ENCODE measurements around the gene CCDC158.
"Not testable (repeated sequence)": the region's sequence is repeated elsewhere in the genome, so short reads cannot be mapped to it uniquely, and the experiment has no call there.

CCDC158 gene

DNA sequence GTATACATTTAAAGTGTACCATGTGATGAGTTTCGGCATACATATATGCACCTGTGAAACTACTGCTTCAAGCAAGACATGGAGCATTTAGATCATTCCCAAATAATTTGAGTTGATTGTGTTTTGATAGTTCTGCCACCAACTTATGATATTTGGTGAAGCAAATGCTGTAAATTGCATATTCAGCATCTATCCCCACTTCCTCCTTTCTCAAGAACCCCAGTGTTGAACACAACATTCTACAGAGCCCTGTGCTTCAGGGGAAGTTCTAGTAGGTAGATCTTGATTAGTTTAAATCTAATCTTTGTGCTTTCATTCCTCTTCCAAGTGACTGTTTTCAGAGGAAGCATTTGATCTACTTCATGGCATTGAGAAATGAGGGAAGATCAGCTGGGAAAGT, 8.7 kb upstream of the CCDC158 start:
- peak; percentile 23 to 29 for DNase-seq

DNA sequence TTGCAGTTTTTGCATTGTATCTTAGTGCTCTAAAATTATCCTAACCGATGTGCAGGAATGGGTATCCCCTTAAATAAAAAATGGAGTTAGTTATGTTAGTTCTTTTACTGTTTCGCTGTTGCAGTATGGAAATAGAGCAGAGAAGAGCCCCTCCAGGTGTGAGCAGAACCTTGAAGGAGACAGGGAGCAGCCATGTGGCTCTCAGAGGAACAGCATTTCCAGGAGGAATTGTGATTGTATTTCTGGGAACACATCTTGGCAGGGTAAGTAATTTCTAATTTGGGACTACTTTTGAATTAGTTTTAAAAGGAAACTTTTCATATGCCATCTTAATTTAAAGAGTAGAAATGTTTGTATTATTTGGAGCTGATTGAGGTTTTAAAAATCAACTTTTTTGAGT, 5.3 kb upstream of the CCDC158 start:
- DNase-seq: no peak

DNA sequence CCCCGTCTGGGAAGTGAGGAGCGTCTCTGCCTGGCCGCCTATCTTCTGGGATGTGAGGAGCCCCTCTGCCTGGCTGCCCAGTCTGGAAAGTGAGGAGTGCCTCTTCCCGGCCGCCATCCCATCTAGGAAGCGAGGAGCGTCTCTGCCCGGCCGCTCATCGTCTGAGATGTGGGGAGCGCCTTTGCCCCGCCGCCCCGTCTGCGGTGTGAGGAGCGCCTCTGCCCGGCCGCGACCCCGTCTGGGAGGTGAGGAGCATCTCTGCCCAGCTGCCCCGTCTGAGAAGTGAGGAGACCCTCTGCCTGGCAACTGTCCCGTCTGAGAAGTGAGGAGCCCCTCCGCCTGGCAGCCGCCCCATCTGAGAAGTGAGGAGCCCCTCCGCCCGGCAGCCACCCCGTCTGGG, 2.2 kb upstream of the CCDC158 start:
- DNase-seq: not testable (repeated sequence)

DNA sequence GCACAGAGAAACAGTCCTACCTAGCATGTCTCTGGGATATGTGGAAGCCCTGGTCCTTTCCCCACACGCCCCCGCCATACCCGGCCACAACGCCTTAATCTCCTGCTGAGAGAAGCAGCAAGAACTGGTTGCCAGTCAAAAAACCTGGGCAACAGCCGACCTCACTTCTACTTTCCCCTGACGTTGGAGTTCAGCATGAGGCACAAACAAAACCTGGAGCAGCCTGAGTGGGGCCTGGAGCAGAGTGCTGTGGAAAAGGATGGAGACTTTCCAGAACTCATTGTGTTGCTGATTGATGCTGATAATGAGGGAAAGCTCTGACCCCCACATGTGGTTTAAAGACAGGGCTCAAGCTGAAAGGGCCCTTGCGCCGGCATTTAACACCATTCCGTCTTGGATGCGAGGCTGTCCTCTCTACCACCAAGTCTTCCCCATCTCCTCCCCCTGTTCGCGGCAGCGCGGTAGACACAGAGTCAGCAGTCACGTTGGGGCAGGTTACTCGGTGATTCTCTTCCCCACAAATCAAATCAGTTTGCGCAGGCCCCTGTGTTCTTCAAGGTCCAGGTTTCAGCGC, 666 bp downstream of the CCDC158 start:
- no peak for DNase-seq

DNA sequence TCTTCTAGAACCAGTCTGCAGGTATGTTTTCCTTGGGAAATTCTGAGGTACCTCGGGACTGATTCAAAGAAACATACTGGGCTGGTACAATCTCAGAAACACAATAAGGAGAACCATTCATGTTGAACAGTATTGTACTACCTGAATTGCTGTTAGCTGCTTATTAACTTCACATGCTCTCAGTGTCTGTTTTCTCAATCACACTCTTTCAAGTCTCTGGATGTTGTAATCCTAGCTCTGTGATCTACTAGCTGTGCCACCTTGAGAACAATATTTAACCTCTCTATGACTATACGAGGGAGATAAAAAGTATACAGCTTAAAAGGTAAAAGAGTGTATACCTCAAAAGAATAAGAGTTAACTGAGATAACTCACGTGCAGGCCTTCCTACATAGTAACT, 10.3 kb downstream of the CCDC158 start:
- no peak for DNase-seq

DNA sequence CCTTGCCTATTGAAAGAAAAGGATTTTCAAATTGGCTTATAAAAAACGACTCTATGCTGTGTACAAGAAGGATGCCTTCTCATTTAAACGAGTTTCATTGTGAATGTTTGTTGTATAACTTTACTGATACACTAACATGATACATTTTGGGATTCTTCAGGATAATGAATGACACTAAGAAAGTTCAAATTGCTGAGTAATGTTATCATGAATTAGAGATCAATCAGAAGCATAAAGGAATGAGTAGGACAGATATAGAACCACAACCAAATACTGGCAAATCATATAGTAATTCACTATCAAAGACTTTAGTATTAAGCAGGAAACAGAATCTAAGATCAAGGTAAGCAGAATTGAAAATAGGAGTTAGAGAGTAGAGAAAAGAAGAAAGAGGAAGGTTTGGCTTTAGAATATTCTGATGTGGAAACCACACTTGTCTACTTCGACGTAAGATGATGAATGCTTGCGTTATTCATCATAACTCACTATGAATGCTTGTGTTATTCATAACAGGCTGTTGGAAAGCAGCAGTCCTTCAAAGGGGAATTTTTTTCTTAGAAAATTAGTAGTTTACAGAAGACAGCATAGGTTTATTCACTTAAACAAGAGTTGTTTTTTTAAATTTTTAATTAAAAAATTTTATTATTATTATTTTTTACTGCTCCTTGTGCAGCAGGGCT, 13.4 kb downstream of the CCDC158 start:
- no peak for DNase-seq

DNA sequence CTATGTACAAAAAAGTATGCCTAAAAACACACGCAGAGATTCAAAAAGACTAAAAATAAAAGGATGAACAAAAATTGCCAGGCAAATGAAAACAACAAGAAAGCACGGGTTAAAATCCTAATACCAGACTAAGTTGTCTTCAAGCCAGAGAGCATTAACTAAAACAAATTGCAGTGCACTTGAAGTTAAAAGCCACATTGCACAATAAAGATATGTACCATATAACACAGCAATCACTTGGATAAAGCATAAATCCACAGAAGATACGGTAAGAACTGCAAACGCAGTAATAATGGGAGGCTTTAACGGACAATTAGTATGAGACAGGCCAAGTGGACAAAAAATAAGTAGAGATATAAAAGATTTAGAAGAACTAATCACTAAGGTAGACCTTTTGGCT, 14.9 kb downstream of the CCDC158 start:
- no peak for DNase-seq

DNA sequence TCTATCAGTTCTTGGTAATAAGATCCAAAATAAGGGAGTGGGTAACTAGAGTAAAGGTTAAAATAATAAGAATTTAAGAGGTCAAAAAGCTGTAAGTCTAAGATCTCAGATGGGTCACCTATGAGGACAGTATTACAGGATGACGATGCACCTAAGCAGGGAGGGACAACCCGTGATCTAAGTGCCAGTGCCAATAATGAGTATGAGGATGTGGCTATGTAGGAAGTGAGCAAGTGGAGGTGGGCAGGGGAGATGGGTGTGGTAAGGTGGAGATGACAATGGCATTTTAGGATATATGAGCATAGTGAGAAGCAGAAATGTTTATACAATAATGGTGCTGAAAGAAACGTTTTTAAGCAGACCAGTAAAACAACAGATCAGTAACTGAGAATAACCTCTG, 19.3 kb downstream of the CCDC158 start:
- no peak for DNase-seq

DNA sequence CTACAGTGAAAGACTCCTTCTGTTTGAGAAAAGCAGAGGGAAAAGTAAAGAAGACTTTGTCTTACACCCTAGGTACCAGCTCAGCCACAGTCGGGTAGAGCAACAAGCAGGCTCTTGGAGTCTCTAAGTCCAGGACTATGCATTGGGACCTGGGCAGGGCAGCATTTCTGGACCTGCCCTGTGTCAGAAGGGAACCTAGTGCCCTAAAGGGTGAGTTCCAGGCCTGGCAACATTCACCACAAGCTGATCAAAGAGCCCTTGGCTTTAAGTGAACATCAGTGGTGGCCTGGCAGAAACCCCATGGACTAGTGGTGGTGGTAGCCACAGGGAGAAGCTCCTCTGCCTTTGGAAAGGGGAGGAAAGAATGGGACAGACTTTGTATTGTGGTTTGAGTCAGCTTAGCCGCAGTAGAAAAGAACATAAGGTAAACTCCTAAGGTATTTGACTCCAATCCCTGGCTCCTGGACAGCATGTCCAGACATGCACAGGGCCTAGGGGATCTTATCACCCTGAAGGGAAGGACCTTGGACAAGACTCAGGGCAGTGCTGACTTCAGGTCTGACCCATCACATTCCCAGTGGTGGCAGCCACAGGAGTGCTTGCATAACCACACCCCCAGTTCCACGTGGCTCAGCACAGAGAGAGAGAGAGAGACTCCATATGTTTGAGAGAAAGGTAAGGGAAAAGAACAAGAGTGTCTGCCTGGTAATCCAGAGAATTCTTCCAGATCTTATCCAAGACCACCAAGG, 32.6 kb downstream of the CCDC158 start:
- no peak for DNase-seq

DNA sequence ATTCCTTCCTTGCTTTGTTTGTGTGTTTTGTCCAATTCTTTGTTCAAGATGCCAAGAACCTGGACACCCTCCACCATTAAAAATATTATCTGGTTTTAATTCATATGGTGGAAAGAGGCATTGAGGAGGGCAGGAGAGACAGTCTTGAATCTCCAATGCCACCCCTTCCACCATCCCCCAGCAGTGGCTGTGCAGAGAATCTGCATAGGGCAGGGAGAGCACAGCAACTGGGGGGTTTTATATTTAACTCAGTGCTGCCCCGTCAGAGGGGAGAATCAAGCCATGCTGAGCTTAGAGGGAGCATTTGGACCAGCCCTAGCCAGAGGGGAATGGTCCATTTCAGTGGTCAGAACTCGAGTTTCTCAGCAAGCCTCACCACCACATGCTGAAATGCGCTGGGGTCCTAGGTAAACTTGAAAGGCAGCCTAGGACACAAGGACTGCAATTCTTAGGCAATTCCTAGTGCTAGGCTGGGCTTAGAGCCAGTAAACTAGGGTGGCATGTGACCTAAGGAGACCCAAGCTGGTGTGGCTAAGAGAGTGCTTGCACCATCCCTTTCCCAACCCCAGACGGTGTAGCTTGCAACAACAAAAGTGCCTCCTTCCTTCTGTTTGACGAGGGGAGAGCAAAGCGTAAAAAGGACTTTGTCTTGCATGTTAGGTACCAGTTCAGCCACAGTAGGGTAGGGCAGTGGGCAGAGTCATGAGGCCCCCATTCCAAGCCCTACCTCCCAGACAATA, 34.2 kb downstream of the CCDC158 start:
- peak; percentile 28 to 43 for DNase-seq

DNA sequence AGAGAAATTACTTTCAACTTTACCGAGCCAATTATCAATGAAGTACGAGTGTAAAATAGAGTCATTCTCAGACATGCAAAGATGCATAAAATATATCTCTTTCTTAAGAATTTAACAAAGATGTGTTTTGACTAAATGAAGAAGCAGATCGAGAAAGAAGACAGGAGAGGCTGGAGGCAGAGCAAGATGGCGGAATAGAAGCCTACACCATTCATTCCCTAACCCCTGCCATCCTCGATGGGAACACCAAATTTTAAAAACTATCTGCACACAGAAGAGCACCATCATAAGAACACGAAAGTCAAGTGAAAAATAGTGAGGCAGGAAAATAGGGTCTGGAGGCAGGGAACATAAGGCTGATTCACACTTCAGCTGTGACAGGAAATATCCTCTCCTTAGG, 35.0 kb downstream of the CCDC158 start:
- DNase-seq: no peak

DNA sequence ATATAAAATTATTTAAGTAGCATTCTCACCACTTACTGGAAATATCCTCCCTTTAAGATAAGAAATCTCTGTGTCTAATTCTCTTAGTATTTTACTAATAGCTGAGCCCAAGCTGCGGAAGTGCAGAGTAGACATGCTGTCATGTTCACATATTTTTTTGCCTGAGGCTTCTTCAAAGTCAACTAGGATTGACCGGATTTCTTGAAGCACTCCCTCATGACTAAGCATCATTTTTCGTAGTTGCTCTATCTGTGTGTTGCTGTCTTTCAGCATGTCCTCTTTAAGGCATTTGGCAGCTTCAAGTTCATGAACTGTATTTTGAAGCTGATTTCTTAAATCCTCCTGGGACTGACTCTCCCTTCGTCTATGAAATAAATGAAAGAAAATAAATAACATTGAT, 36.9 kb downstream of the CCDC158 start:
- DNase-seq: no peak

DNA sequence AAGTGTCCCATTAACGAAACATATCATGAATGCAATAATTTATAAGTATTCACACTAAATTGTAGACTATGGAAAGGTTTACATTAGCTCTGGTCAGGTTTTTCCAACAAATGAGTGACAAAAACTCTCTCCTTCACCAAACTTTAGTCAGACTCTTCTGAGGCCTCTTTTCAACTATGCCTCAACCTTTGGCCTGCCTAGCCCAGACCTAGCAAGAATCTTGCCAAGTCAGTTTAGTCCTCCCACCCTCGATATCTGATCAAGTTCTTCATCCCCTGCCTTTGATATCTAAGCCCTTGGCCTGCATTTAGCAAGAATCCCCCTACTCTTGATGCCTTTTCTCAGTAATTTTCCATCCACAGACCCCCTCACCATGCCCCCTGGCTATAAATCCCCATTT, 37.9 kb downstream of the CCDC158 start:
- DNase-seq: no peak

DNA sequence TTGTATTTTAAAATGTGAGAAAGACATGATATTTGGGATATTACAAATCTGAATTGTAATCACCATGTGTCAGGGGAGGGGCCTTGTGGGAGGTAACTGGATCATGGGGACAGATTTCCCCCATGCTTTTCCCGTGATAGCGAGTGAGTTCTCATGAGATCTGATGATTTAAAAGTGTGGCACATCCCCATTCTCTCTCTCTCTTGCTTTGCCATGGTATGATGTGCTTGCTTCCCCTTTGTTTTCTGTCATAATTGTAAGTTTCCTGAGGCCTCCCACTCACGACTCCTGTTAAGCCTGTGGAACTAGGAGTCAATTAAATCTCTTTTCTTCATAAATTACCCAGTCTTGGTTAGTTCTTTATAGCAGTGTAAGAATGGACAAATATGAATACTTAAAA, 39.0 kb downstream of the CCDC158 start:
- peak; percentile 57 to 70 for DNase-seq

DNA sequence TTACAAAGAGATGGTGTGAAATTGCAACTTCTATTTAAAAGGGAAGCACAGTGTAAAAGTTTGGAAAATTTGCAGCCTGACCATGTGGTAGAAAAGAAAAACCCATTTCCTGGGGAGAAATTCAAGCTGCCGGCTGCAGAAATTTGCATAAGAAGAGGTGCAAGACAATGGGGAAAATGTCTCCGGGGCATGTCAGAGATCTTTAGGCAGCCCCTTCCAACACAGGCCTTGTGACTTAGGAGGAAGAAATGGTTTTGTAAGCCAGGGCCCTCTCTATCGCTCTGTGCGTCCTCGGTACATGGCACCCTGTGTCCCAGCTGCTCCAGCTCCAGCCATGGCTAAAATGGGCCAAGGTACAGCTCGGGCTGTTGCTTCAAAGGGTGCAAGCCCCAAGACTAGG, 40.4 kb downstream of the CCDC158 start:
- peak in 1 of 2 donors; percentile 6 for DNase-seq

DNA sequence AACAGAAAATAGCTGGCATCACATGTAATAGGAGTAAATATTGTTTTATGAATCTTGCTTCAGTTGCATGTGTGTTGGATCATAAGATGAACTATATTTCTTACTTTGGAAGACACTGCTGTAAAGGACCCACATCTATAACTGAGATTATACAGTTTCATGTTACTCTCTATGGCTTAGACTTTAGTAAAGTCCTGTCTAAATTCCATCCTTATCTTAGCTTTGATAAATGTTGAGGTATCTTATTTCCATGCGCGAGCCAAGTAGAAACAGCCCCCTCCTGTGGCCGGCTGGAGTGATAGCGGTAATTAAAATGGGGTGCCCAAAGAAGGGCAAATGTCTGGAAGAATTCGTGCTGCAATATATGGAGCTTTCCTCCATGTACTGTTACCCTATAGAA, 43.0 kb downstream of the CCDC158 start:
- peak in 1 of 2 donors; percentile 59 for DNase-seq

DNA sequence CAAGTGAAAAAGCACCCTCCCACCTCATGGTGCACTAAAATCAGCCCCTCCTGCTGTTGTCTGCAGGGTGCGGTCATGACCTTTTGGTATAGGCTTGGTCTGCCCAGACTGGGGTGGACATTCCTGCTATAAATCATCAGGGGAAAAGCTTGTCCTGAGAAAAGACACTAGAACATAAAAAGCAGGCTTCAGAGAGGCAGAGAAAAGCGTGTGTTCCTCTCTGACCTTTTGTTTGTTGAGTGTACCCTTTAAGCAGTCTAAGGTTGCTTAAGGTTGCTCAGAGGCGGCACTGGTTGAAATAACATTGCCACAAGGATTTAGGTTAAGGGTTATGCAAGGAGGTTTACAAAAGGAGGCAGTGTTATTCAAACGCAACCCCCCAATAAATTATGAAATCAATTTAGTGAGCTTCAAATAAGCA, 43.5 kb downstream of the CCDC158 start:
- DNase-seq: no peak

DNA sequence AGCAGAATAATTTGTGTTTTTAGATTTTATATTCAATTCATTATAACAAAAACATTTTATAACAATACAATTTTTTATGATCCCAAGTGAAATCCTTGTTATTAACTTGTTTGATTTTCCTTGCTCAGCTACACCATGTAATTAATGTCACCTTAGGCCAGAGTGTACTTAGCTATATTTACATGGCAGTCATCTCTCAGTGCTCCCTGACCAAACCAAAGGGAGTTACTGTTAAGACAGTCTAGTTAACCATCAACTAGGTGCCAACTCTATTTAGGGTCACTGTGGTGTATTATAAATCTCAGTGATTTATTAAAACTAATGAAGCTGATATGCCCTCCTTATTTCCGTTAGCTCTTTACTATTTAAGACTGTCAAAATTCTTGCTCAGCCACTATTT, 44.4 kb downstream of the CCDC158 start:
- DNase-seq: no peak

DNA sequence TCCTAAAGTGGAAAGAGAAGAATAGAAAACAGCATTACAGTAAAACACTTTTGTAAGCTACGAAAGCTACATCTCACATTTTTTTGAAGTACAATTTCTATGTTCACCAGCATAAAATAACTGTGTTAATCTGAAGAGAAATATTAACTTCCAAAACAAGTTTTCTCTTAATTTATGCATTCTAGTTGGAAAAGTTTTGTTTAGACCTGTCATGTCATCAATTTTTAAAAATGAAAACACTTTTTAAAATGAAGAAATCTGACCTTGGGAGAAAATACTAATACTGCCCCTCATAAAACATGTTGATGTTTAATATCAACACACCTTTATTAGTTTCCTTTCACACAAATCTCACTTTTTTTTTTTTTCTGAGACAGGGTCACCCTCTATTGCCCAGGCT, 45.2 kb downstream of the CCDC158 start:
- DNase-seq: no peak

DNA sequence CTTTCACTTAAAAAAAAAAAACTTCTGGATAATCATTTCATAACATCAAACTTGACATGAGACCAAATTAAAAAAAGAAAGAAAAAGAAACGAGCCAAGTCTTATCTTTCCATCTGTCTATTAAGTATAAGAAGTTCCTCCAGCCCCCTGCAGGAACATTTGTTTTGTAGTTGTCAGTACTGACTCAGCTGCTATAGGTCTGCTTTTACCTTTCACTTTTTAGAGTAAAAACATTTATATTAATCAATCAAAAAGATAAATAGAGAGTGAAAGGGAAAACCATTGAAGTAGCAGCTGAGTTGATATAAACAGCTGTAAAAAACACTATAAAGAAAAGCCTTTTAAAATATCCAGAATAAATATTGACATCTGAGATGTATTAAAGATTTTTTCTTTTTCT, 46.1 kb downstream of the CCDC158 start:
- DNase-seq: no peak

DNA sequence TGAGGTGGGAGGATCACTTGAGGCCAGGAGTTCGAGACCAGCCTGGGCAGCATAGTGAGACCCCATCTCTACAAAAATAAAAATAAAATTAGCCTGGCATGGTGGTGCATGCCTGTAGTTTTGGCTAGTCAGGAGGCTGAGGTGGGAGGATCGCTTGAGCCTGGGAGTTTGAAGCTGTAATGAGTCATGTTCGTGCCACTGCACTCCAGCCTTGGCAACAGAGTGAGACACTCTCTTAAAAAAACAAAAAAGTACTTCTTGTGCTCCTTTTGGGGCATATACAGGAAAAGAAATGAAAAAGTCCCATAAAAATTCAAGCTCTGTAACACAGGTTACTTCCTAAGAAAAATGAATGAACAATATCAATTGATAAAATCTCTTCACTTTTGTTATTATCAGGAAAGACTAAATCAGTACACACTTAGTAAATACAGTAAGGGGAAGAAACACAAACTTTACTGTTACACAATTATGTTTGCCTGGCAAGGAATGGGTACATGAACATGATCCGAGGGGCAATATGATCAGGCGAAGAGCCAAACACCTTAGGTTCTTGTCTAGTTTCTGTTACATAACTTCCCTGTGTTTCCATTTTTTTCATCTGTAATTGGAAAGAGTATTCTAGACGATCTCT, 46.9 kb downstream of the CCDC158 start:
- DNase-seq: no peak

DNA sequence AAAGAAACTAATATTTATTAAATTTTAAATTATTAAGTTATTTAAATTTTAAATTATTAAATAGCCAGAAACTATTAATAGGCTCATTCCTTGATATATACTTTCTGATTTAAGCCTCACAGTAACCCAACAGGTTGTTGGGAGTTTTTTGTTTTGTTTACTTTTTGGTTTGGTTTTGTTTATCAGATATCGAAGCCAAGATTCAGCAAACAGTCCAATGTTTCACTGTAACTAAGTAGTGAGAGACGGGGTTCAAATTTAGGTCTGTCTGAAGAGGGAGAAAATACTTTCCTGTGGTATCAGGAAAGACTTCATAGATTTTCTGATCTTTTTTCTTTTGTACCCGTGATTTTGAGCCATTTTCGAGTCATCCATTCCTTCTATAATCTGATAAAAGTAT, 54.2 kb downstream of the CCDC158 start:
- DNase-seq: no peak

DNA sequence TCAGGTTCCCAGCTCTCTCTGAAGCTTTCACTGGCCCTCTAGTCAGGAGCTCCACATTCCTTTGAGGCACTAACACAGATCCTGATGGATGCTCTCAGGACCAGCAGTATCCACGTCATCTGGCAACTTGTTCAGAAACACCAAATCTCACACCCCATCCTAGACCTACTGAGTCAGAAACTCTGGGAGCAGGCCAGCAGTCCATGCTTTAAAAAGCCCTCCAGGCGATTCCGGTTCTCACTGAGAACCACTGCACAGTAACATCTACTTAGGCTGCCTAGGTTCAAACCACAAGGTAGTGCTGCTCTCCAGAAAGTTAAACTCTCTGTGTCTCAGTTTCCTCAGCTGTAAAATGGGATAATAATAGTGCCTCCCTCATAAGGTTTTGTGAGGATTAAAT, 55.3 kb downstream of the CCDC158 start:
- no peak for DNase-seq
